ENCODE results near the gene VANGL2.
"Not testable (repeated sequence)": the region's sequence is repeated elsewhere in the genome, so short reads cannot be mapped to it uniquely, and the experiment has no call there.

Gene VANGL2

DNA sequence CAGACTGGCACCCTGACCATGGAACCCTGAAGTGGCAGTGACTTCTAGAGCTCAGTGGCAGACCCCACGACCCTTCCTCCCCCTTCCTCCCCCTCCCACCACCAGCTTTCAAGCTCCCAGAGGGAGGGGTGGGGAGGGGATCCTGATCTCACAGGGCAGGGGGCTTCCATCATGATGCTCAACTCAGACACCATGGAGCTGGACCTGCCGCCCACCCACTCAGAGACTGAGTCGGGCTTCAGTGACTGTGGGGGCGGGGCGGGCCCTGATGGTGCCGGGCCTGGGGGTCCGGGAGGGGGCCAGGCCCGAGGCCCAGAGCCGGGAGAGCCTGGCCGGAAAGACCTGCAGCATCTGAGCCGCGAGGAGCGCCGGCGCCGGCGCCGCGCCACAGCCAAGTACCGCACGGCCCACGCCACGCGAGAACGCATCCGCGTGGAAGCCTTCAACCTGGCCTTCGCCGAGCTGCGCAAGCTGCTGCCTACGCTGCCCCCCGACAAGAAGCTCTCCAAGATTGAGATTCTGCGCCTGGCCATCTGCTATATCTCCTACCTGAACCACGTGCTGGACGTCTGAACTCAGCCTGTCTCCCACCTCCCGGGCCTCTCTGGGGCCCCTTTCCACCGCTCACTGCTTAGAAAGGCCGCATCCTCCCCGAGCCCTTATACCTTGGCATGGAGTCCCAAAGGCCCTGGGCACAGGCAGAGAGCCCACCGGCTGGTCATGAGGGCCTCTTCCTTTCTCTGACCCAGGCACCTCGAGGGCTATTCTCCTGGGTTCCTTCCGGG, 29.6 kb upstream of the VANGL2 start:
- no peak for DNase-seq (ENCODE audit: low read depth in 3 of 3, low spot score in 1 of 3)

DNA sequence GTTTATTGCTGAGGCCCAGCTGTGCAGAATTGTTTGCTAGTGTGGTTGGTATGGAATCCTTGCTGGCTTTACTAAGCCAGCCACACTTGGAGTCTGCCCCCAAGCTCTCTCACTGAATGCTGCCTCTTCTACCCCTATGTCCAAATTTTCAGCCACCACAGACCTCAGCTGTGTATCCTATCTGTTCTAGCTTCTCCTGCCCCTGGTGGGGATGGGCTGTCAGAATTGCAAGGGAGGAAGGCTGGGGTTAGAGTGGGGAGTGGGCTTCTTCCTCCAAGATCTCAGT, 29.1 kb upstream of the VANGL2 start:
- no peak for DNase-seq (ENCODE audit: low read depth in 3 of 3, low spot score in 1 of 3)

DNA sequence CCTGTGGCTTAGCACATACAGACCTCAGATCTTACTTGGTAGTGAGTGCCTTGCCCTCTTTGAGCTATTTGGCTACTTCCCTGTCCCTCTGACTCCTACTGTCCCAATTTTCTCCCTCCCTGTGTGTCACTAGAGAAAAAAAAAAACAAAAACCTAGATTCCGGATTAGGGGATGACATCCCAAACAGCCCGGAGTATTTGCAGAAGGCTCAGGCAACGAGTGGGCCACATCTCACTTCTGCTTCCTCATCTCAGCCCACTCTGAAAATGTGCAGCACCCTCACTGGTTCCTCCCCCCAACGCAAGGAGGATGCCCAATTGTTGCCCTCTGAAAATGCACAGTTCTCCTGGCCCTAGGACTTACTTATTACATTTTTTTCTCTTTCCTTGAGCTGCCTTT, 28.6 kb upstream of the VANGL2 start:
- DNase-seq (ENCODE audit: low read depth in 3 of 3, low spot score in 1 of 3), result no peak

DNA sequence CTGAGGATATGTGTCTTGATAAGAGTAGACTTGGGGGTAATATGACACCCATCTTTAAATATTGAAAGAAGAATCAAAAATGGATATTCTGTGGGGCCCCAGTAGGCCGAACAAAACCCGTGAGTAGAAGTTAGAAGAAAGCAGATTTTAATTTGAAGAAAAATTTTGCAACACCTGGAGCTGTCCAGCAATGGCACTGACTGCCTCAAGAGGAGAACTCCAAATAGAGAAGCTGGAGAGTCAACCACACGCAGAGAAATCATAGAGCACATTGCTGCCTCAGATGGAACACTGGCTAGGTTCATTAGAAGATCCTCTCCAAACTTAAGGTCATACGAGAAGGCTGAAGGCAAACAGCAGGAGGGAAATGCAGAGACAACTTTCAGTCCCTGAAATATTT, 26.7 kb upstream of the VANGL2 start:
- DNase-seq (ENCODE audit: low read depth in 3 of 3, low spot score in 1 of 3), result no peak

DNA sequence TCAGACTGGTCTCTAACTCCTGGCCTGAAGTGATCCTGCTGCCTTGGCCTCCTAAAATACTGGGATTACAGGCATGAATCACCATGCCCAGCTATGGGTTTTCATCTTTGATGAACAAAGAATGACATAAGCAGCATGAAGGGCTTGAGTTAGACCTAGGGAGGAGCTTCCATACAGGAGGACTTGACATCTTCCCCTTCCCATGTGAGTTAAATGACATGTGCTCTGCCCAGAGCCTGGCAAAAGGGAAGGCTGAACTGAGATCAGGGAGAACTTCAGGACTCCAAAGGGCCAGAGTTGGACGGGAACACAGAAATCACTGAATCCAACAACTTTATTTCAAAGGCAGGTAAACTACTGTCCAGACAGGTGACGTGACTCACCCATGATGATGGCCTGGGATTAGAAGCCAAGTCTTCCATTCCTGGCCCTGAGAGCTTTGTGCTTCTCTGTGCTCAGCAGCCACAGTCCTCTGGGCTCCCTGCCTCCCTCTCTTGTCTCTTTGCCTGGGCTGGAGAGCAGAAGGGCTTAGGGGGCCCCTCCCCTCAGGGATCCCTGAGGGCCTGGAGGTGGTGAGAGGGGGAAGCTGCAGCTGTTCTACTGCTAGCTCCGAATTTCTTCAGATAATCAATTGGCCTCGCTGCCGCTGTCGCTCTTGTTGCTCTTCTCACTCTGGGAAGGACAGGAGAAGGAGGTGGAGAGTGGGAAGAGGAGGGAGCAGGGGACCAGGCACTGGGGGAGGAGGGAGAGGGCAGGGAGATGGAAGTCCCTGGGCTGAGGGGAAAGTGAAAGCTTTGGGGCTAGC, 25.9 kb upstream of the VANGL2 start:
- DNase-seq (ENCODE audit: low read depth in 3 of 3, low spot score in 1 of 3), result no peak

DNA sequence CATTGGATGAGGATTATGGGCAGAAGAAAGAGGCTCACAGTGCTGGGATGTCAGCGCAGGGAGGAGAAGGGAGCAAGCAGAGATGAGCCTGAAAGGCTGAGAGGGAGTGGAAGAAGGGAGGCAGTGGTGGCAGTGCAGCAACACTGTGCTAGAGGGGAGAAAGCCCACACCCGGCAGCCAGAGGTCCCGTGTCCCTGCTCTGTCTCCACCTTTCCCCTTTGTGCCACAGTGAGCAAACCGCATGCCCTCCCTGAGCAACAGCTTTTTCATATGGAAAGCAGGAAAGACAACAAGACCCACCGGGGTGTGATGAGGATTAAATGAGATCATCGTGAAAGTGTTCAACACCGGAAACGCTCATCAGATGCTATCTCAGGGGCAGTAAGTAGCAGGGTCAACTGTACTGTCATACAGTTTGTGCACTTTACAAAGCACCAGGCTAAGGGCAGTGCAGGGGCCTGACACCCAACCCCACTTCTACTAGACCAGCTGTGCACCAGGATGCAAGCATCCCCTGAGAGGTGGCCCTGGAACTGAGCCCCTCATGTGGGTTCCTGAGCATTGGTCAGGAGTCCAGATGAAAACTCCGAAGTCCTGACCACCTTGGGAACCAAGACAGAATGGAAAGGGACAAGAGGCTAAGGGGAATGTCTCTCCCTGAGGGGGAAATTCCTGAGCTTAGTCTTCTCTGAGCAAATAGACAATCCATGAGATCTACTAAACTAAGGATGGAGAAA, 24.4 kb upstream of the VANGL2 start:
- no peak for DNase-seq (ENCODE audit: low read depth in 3 of 3, low spot score in 1 of 3)

DNA sequence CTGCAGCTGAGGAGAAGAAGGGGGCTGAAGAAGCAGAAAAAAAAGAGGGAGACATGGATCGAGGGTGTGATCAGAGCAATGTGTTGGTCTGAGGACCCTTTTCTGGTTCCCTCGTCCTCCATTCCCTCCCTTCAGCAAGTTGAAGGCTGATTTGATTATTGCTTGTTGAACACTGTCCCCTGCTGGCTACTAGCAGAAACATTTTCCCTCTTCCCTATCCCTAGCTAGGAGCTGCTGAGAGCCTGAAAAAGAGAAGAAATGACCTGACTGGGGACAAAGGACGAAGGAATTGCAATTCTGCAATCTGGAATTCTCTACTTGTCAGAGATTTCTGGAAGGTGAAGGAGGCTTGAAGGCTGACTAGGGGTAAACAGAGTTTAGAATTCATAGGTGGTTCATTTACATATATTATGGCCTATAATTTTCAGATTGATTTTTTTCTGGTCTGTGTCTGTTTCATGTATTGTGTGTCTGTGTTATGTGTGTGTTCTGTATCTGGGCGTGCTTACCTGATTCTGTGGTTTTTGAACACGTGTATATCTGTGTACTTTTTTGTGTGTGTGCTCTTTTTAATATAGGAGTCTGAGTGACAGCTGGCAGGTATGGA, 23.7 kb upstream of the VANGL2 start:
- no peak for DNase-seq (ENCODE audit: low read depth in 3 of 3, low spot score in 1 of 3)

DNA sequence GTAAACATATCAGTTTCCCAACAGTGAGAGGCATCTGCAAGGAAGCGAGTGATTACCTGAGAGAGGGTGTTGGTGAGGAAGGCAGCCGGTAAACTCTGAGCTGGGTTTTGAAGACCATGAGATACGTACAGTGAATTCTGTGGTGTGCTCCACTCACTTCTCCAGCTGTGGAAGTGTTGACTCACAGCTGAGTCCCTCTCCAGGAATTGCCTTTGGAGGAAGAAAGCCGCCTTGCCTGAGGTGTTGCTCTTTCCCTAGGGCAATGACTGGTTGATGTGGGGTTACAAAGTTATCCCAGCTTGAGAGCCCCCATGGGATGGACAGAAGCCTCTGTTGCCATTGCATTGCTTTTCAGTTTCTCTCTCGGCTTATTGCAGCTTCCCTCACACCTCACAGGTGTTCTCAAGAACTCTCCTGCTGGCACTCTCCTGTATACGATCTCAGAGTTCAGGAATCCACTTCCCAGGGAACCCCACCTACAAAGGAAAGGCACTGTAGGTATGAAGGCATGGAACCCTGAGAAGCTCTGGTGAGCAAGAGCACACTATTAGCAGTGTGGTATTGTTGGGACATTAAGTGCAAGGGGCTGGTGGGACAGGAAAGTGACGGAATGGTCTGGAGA, 22.7 kb upstream of the VANGL2 start:
- DNase-seq (ENCODE audit: low read depth in 3 of 3, low spot score in 1 of 3), result no peak

DNA sequence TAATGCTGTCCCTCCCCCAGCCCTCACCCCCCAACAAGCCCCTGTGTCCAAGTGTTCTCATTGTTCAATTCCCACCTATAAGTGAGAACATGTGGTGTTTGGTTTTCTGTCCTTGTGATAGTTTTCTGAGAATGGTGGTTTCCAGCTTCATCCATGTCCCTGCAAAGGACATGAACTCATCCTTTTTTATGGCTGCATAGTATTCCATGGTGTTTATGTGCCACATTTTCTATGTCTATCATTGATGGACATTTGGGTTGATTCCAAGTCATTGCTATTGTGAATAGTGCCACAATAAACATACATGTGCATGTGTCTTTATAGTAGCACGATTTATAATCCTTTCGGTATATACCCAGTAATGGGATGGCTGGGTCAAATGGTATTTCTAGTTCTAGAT, 15.6 kb upstream of the VANGL2 start:
- not testable (repeated sequence) for DNase-seq (ENCODE audit: low read depth in 3 of 3, low spot score in 1 of 3)

DNA sequence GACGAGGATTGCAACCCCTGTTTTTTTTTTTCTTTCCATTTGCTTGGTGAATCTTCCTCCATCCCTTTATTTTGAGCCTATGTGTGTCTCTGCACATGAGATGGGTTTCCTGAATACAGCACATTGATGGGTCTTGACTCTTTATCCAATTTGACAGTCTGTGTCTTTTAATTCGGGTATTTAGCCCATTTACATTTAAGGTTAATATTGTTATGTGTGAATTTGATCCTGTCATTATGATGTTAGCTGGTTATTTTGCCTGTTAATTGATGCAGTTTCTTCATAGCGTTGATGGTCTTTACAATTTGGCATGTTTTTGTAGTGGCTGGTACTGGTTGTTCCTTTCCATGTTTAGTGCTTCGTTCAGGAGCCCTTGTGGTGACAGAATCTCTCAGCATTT, 12.0 kb upstream of the VANGL2 start:
- DNase-seq (ENCODE audit: low read depth in 3 of 3, low spot score in 1 of 3), result not testable (repeated sequence)

DNA sequence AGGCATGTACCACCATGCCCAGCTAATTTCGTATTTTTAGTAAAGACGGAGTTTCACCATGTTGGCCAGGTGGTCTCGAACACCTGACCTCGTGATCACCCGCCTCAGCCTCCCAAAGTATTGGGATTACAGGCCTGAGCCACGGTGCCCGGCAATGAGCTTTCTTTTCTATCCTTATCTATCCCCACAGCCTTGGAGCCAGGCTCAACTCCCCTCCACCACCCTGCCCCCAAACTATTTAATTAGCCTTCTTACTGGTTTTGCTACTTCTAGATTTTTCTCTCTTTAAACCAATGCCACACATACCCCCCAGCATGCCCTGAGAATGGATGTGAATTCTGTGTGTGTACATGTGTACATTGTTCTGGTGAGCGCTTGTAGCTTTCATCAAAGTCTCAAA, 5.7 kb upstream of the VANGL2 start:
- DNase-seq (ENCODE audit: low read depth in 3 of 3, low spot score in 1 of 3), result no peak

DNA sequence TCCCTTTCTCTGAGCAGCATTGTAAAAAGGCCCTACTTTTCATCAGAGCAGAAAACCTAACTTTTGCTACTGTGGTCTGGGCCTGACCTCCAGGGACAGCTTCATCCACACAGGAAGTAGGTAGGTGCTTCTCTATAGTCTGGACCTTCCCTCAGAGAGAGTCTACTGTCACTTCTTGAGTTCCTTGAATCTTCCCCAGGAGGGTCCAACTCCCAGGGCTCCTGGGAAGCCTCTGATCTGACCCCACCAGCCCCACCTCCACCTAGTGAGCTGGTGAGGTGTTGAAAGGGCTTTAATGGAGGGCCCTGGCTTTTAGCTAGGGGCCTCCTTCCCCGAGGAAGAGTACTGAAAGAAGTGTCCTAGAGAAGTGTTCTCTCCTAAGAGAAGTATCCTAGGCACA, 2.7 kb upstream of the VANGL2 start:
- DNase-seq (ENCODE audit: low read depth in 3 of 3, low spot score in 1 of 3), result no peak

DNA sequence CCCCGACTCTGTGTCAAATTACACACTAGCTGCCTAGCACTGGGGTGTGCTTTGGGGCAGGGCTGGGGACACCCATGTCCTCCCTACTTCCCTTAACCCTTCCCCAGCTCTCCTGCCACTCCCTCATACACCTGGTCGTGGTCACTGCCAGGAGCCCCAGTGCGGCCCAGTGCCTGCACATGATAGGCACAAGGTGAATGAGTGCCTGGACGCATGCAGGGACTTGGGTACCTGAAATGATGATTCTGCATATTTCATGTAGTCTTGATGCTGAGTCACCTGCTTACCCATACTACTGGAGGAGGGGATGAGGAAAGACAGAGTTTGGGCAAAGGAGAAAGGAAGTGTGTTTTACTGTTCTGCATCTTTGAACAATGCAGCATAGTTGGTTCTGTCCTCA, 1.5 kb upstream of the VANGL2 start:
- DNase-seq (ENCODE audit: low read depth in 3 of 3, low spot score in 1 of 3), result no peak

DNA sequence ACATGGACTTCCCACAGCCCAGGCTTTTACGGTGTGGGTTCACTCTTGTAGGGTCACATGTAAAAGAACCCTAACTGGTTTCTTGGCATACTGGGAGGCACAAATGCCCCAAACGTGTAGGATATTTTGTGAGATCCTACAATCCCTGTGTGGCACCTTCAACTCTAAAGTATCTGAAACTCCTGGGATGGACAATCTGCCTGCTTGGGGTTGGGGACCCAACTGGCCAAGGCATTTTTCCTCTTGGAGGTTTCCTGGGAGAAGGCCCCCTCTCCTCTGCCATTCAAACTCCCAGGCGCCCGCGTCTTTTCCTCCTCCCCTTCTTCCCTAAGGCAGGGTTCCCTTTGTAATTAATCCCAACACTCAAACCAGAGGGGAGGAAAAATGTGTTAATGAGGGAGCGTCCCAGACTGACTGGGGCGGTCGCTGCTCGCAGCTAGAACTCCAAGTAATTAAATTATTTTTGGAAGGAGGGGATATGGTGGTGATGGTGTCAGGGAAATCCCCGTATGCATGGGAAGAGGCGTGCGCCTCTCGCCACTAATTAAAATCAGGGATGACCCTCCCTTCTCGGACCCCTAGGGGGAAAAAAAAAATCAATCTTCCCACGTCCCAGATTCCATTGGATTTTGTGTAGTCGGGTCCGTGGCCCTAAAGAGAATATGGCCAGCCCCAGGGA, 681 bp upstream of the VANGL2 start:
- no peak for DNase-seq (ENCODE audit: low read depth in 3 of 3, low spot score in 1 of 3)

DNA sequence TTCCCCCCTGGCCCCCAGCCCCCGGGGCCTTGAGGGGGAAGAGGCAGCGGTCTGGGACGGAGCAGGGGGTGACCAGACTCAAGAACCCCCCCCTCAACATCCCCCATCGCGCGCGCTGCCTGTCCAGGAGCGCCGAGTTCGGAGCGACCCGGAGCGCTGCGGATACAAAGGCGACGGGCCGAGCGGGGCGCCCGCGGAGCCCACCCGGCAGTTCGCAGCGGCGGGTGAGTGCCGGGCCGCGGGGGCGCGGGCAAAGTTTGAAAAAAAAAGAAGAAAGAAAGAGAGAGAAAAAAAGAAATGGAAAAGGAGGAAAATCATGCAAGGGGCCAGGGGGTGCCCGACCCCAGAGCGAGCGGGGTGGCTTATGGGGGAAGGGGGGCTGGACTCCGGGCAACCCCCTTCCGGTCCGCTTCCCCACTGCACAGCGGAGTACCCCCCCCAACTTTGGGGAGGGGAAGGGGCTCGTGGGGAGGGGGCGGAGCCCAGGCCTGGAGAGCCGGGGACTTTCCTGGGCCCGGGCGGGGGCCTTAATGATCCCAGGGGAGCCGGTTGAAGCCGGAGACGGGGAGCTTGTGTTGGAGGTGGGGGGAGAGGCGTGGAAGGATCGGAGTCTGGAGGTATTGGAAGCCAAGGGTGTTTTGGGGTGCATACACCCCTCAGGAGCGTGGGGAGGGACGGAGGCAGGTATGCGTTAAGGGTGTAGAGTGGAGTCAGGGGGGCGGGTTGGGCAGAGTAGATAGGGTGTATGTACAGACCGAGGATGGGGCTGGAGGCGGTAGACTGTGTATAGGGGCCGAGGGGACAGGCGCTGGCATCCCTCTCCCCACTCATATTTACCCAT, 502 bp downstream of the VANGL2 start:
- no peak for DNase-seq (ENCODE audit: low read depth in 3 of 3, low spot score in 1 of 3)

DNA sequence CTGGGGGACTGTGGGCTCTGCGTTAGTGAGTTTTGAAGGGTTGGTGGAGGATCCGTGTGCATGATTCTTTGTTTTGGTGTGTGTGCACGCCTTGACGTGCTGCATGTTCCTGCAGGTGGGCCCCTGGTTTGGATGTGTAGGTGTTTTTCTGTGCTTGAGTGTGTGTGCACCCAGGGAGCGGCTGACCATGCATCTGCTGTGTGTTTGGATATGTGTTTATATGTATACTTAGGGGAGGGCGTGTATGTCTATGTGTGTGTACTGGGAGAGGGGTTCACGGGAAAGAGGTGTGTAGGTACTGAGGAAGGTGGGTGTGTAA, 1.1 kb downstream of the VANGL2 start:
- no peak for DNase-seq (ENCODE audit: low read depth in 3 of 3, low spot score in 1 of 3)

DNA sequence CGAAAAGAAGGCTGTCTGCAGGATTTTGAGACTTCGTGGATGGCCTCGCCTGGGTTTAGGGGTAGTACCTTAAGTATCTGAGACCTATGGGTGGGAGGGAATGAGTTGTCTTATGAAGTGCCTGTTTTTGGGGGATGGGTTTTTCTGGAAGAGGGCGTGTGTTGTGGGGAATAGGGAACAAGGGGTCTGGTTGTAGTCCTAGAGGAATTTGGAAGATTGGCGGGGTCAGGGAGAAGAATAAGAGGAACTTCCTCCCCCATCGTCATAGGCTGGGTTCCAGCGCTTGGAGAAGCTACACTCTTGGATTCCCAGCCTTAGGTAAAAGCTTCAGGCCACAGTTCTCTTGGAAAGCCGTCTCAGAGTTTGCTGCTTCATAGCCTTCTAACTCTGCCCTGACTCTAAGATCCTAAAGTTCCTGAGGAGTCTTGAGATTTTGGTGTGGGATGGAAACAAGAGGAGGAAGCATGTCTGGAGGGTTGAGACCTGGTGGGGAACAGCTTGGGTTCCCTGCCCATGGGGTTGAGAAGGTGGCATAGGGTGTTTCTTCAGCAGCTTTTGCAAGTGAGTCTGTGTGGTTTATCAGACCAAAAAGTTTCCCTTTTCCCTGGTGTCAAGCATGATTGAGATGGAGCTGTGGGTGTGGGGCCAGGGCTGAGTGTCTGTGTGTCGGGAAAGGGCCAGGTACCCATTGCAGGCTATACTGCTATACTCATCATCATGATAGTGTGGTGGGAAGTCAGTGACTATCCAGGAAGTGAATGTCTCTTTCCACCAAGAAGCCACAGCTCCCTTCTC, 1.8 kb downstream of the VANGL2 start:
- no peak for DNase-seq (ENCODE audit: low read depth in 3 of 3, low spot score in 1 of 3)

DNA sequence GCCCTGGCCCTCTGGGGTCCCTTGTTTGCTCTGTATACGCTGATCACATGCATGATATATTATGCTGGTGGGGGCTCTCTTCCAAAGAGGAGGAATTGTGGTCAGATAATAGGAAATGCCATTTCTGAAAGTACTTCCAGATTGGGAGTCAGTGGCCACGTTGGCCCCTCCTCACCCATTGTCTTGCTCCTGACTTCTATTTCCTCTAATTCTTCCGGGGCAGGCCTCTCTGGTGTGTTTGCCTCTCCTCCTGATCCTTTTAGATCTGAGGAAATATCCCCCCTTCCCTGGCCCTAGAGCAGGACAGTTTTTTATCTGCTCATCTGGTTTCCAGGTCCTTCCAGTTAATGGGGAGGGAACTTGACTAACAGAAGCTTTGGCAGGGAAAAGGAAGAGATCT, 2.9 kb downstream of the VANGL2 start:
- DNase-seq (ENCODE audit: low read depth in 3 of 3, low spot score in 1 of 3), result no peak

DNA sequence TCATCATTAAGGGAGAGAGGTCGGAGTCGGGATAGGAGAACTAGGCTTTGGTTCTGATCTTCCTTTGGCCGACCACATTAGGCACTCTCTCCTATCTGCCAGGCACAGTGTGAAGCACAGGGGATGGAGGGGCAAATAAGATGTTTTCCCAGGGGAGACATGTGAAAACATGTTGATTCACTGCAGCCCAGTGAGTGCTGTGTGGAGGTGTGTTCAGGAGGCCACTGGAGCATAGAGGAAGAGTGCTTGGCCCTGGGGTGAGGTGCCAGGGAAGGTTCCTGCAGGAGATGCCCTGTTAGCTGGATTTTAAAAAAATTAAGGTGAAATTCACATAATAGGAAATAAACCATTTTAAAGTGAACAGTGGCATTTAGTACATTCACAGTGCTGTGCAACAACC, 3.7 kb downstream of the VANGL2 start:
- no peak for DNase-seq (ENCODE audit: low read depth in 3 of 3, low spot score in 1 of 3)

All from stimulated activated CD4-positive, alpha-beta T cell treated with anti-CD3 and anti-CD28 coated beads, TNF-alpha, amount 100 ng/mL, for 1 hour (primary cell).